A673 (cell line): ENCODE data around the gene PCDHA12.

Experiments used
- CTCF ChIP-seq: fragments of 300-800, 200-600 bp; sonication (generic); conservative IDR thresholded peaks from 2 replicates; pipeline ENCODE4 v1.5.1; 2017; ENCODE audit warnings: low read depth, mild to moderate bottlenecking, antibody characterized with exemption, low read length, moderate library complexity, mixed read lengths
- EZH2 ChIP-seq: fragments of 200-600 bp; sonication (generic); IDR thresholded peaks from 2 replicates; pipeline ENCODE4 v1.6.1; 2017; ENCODE audit warnings: borderline replicate concordance, low read depth, mild to moderate bottlenecking, mixed read lengths, antibody characterized with exemption, low read length; ENCODE audit not compliant: poor library complexity, severe bottlenecking

- TF ChIP-seq CTCF (peak; percentile 61), EZH2 (no peak)
Observed at GRCh38 chr5:140855772-140856674, 19.1 kb upstream of the PCDHA12 start, which contains the start of gene PCDHA10.
